Measurements from ENCODE around the gene FBXW11.

The FBXW11 gene

GRCh38 chr5:171840711-171841522 is 165.5 kb downstream of the FBXW11 start:
- TF ChIP-seq ZNF274 (IDR thresholded peaks at IDR 0.05; ENCODE audit: low read depth, low read length), result no peak
- no peak overlapping the region for H3K4me3 ChIP-seq (ENCODE audit: low read length)

GRCh38 chr5:171840066-171840465 is 166.4 kb downstream of the FBXW11 start:
- no peak overlapping the region for H3K4me3 ChIP-seq (ENCODE audit: low read length)
- TF ChIP-seq ZNF274 (IDR thresholded peaks at IDR 0.05; ENCODE audit: low read depth, low read length), result no peak

DNA sequence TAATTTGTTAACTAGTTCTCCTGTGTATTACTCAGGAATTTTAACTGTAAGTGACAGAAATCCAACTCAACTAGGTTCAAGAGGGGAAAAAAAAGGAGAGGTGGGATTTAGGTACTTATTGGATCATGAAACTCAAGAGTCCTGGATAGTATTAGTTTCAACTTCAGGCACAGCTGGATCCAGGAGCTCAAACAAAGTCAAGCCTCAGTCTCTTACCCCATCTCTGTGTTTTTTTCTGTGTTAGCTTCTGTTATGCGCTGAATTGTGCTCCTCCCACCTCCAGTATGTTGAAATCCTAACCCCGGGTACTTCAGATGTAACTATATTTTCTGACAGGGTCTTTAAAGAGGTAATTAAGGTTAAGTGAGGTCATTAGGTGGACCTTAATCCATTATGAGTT is 167.3 kb downstream of the FBXW11 start:
- no peak for TF ChIP-seq ZNF274 (IDR thresholded peaks at IDR 0.05; ENCODE audit: low read depth, low read length)

DNA sequence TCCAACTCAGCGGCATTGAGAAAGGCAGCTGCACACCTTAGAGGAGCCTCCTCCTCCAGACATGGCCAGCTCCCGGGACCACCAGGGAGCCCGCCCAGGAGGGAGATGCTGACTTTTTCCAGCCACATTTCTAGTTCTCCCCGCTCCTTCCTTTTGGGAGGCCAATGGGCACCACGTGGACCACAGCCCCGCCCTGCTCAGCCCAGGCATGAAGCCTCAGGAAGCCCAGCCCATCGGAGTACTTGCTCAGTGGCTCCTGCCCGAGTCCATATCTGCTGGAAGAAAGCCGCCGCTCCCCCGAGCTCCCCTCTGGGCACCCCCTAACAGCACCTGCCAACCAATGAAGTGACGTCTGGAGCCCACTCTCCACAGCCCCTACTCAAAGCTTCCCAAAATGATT is 168.4 kb downstream of the FBXW11 start:
- no peak overlapping the region for H3K4me3 ChIP-seq (ENCODE audit: low read length)
- TF ChIP-seq ZNF274 (IDR thresholded peaks at IDR 0.05; ENCODE audit: low read depth, low read length), result no peak

More for the DNA sequence above, 167.3 kb downstream of the FBXW11 start:
- no peak overlapping the region for H3K4me3 ChIP-seq (ENCODE audit: low read length)

DNA sequence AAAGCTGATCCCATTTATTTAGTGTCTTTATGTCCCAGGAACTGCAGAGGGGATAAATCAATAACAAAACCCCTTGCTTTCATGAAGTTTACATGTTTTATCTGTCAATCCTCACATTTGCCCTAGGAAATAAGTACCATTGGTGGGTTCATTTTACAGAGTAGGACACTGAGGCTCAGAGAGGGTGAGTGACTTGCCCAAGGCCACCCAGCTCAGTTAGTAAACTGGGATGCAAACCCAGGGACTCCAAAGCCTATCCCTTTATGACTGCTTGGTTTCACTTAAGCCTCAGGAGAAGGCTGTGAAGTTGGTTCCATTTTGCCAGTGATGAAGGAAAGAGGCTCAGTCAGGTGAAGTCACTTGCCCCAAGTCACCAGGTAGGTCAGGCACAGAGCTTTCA is 168.9 kb downstream of the FBXW11 start:
- no peak overlapping the region for H3K4me3 ChIP-seq (ENCODE audit: low read length)
- no peak for TF ChIP-seq ZNF274 (IDR thresholded peaks at IDR 0.05; ENCODE audit: low read depth, low read length)

DNA sequence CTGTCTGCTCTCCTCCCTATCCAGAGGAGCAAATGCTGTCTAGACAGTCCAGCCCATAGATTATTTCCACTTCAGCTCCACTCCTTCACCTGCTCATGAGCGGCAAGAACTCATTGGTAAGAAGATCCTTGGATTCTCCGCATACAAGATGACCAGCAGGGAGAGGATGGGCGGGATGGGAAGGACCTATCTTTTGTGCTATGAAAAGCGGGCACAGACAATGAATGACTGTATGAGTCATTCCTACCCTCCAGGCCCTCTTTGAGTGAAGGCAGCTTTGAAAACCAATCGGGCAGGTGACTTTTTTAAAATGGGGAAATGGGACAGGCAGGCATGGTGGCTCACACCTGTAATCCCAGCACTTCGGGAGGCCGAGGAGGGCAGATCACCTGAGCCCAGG is 171.4 kb downstream of the FBXW11 start:
- no peak for TF ChIP-seq ZNF274 (IDR thresholded peaks at IDR 0.05; ENCODE audit: low read depth, low read length)
- H3K4me3 ChIP-seq (ENCODE audit: low read length), result no peak overlapping the region

DNA sequence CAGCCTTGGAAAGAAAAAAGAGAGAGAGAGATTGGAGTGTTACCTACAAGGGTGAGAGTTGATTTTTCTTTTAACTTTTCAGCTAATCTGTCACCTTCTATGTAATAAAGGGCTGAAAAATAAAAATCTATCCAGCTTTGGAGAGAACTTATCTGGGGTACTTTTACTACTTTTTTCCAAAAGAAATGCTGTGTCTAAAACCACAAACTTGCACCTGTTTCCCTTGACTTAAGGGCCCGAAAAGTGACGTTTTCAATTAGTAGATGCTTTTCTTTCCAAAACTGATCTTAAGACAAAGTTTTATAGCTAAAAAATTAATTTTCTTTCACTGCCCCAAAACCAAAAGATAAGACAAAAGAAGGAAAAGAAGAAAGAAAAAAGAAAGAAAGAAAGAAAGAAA is 172.0 kb downstream of the FBXW11 start:
- H3K4me3 ChIP-seq (ENCODE audit: low read length), result no peak overlapping the region

GRCh38 chr5:171832775-171833174 is 173.7 kb downstream of the FBXW11 start:
- no peak for TF ChIP-seq ZNF274 (IDR thresholded peaks at IDR 0.05; ENCODE audit: low read depth, low read length)
- no peak overlapping the region for H3K4me3 ChIP-seq (ENCODE audit: low read length)

More for the DNA sequence above, 172.0 kb downstream of the FBXW11 start:
- TF ChIP-seq ZNF274 (IDR thresholded peaks at IDR 0.05; ENCODE audit: low read depth, low read length), result no peak

DNA sequence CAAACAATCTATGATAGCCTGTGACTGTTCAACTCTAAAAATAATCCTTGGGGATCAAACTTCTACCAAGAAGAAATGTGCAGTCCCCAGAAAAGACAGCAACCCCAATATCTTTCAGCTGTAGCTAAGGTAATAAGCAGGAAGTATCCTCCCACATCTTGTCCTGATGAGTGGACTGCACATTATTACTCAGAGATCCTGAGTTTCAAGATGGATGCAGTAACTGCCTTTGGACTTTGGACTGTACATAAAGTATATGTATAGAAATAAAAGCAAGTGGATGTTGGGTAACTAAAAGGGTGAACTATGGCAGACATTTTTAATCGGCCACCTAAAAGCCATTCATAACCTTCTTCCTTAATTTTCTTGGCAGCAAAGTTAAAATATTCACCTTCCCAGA is 175.8 kb downstream of the FBXW11 start:
- no peak for TF ChIP-seq ZNF274 (IDR thresholded peaks at IDR 0.05; ENCODE audit: low read depth, low read length)
- H3K4me3 ChIP-seq (ENCODE audit: low read length), result no peak overlapping the region

DNA sequence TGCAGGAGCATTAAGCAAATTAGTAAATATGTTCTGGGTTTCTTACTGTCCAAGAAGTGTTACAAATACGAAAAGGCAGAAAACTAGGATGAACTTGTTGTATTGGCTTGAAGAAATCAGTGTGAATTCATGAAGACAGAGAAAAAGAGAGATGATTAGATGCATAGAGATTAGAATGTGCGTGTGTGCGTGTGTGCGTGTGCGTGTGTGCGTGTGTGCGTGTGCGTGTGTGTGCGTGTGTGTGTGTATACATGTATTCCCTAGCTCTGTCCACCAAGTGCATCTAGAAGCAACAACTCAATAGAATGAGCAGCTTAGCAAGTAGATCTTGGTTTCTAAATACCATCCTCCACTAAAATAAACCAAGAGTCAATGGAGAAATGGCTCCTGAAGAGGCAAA is 179.3 kb downstream of the FBXW11 start:
- H3K4me3 ChIP-seq (ENCODE audit: low read length), result no peak overlapping the region
- TF ChIP-seq ZNF274 (IDR thresholded peaks at IDR 0.05; ENCODE audit: low read depth, low read length), result no peak

DNA sequence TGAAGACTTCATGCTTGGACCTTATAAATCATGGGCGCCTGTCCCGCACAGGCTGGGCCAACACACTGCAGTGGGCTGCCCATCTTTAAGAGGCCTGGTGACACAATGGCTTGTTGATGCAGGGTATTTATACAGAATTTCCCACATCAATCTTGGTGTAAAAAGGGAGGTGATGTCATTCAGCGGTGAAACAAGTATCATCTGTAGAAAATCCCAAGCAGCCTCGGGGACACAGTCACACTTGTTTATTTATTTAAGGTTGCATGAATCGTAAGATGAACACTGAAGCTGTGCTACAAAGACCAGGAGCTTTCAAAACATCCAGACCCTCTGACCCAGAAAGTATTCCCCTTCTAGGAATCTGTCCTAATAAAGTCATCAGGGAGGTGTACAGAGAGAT is 180.3 kb downstream of the FBXW11 start:
- H3K4me3 ChIP-seq (ENCODE audit: low read length), result no peak overlapping the region
- TF ChIP-seq ZNF274 (IDR thresholded peaks at IDR 0.05; ENCODE audit: low read depth, low read length), result no peak

DNA sequence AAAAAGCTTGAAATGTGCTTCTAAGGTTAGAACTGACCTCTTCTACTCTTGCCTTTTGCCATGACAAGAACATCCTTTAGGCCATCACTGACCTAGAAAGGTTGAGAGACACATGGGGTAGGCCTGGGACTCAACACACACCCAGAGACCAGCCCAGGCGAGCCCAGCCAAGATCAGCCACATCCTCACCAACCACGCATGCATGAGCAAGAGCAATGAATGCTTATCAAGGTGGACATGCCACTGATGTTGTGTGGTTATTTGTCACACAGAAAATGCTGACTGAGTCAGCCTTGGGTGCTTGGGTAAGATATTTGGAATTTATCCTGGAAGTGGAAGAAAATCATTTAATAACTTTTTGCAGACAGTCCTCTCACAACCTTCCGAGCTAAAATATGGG is 181.4 kb downstream of the FBXW11 start:
- H3K4me3 ChIP-seq (ENCODE audit: low read length), result no peak overlapping the region
- TF ChIP-seq ZNF274 (IDR thresholded peaks at IDR 0.05; ENCODE audit: low read depth, low read length), result no peak

GRCh38 chr5:171823269-171823668 is 183.2 kb downstream of the FBXW11 start:
- TF ChIP-seq ZNF274 (IDR thresholded peaks at IDR 0.05; ENCODE audit: low read depth, low read length), result no peak
- no peak overlapping the region for H3K4me3 ChIP-seq (ENCODE audit: low read length)

GRCh38 chr5:171821286-171821685 is 185.2 kb downstream of the FBXW11 start:
- no peak overlapping the region for H3K4me3 ChIP-seq (ENCODE audit: low read length)
- no peak for TF ChIP-seq ZNF274 (IDR thresholded peaks at IDR 0.05; ENCODE audit: low read depth, low read length)

GRCh38 chr5:171820561-171820960 is 185.9 kb downstream of the FBXW11 start:
- no peak for TF ChIP-seq ZNF274 (IDR thresholded peaks at IDR 0.05; ENCODE audit: low read depth, low read length)
- no peak overlapping the region for H3K4me3 ChIP-seq (ENCODE audit: low read length)

GRCh38 chr5:171816666-171817065 is 189.8 kb downstream of the FBXW11 start:
- H3K4me3 ChIP-seq (ENCODE audit: low read length), result no peak overlapping the region
- no peak for TF ChIP-seq ZNF274 (IDR thresholded peaks at IDR 0.05; ENCODE audit: low read depth, low read length)

Data from GM08714 (cell line).